Panc1 (cell line): ENCODE results near the gene LARGE2.

Source experiments
- POLR2AphosphoS5 ChIP-seq: IDR thresholded peaks from 2 replicates; pipeline ENCODE4 v1.6.1; 2012; ENCODE audit warnings: mild to moderate bottlenecking, low read depth, low read length, moderate library complexity
- TF ChIP-seq, protein P1 (sequence below): fragments of 450-650 bp; IDR thresholded peaks from 2 replicates; pipeline ENCODE4 v1.5.1; 2017; ENCODE audit warnings: mild to moderate bottlenecking

DNA sequence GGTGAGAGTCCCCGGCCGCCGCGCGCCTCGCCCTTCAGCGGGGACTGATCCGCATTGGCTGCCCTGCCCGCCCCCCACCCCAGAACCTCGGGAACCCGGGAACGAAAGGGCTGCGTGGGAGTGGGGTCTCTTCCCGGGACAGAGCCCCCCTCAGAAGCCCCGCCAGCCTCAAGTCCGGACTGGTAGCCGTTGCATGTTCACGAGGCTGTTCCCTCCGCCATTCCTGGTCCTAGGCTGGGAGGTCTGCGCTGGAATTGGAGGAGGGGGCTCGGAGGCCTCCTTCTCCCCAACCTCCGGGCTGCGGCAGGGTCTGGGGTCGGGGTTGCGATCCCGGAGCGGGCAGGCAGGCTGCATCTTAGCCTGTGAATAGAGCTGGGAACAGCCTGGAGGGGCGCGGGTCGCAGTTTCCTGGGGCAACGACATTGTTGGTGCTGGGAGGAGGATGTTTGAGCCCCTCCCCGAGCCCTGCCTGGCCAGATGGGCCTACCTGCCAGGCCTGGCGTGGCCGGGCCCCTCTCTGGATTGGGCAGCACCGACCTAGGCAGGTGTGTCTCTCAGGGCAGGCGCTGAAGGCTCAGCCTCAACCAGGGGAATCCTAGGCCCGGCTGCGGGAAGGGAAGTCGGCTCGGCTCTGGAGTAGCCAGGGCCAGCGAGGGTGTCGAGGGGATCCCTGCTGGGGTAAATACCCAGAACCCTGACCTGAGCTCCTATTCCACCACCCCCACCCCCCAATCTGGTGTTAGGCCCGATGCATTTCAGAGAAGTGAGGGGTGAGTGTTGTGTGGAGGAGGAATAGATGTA lies 36.3 kb upstream of the LARGE2 start:
- TF ChIP-seq, protein P1, sequence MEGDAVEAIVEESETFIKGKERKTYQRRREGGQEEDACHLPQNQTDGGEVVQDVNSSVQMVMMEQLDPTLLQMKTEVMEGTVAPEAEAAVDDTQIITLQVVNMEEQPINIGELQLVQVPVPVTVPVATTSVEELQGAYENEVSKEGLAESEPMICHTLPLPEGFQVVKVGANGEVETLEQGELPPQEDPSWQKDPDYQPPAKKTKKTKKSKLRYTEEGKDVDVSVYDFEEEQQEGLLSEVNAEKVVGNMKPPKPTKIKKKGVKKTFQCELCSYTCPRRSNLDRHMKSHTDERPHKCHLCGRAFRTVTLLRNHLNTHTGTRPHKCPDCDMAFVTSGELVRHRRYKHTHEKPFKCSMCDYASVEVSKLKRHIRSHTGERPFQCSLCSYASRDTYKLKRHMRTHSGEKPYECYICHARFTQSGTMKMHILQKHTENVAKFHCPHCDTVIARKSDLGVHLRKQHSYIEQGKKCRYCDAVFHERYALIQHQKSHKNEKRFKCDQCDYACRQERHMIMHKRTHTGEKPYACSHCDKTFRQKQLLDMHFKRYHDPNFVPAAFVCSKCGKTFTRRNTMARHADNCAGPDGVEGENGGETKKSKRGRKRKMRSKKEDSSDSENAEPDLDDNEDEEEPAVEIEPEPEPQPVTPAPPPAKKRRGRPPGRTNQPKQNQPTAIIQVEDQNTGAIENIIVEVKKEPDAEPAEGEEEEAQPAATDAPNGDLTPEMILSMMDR, result no peak
- no peak for TF ChIP-seq POLR2AphosphoS5
